Activated CD8-positive, alpha-beta memory T cell treated with anti-CD3 and anti-CD28 coated beads, Interleukin-2, amount 50 U/mL, for 24 hours (primary cell): ENCODE measurements around the gene CDK3.
"Not testable (repeated sequence)": the region's sequence is repeated elsewhere in the genome, so short reads cannot be mapped to it uniquely, and the experiment has no call there.

ENCODE experiments used
- DNase-seq: peaks from one replicate; pipeline ENCODE4 v3.0.0-alpha.2; 2020; ENCODE audit errors: extremely low read depth

Gene CDK3

GRCh38 chr17:76039121-76039520, 38.5 kb downstream of the CDK3 start:
- DNase-seq, result no peak

DNA sequence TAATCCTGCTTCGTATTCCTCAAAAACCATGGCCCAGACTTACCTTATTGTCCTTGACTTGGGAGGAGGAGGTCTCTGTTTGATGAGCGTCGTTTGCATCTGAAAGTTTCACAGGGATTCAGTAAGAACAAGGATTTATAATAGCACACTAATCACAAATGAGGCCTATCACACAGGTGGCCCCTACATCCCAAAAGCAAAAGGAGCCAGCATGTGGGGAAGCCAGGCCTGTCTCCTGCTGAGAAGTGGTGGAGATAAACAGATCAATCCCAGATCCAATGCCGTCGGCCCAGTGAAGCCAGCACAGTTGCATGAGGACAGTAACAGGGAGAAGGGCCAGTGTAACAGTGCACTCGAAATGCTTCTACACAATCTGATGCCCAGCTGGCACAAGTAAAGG, 39.7 kb downstream of the CDK3 start:
- no peak for DNase-seq

DNA sequence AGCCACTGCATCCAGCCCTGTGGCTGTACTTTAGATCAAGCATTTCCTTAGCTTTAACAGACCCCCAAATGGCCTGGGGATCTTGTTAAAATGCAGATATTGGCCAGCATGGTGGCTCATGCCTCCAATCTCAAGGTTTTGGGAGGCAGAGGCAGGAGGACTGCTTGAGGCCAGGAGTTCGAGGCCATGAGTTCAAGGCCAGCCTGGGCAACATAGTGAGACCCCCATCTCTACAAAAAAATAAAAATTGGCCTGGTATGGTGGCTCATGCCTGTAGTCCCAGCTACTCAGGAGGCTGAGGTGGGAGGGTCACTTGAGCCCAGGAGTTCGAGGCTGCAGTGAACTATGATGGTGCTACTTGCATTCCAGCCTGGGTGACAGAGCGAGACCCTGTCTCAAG, 42.2 kb downstream of the CDK3 start:
- not testable (repeated sequence) for DNase-seq

DNA sequence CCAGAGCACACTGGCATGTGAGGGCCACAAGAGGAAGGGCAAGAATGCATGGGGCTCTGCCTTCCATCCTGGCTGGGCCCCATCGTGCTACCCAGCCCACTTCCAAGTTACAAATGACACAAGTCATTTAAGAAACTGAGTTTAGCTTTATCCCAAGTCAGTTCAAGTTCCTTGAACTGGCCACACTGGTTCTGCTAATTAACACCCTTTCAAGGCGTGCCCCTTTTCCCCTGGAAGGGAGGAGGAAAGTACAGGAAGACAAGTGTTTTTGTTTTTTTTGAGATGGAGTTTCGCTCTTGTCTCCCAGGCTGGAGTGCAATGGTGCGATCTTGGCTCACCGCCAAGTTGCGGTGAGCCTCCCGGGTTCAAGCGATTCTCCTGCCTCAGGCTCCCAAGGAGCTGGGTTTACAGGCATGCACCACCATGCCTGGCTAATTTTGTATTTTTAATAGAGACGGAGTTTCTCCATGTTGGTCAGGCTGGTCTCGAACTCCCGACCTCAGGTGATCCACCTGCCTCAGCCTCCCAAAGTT, 43.9 kb downstream of the CDK3 start:
- DNase-seq, result not testable (repeated sequence)

DNA sequence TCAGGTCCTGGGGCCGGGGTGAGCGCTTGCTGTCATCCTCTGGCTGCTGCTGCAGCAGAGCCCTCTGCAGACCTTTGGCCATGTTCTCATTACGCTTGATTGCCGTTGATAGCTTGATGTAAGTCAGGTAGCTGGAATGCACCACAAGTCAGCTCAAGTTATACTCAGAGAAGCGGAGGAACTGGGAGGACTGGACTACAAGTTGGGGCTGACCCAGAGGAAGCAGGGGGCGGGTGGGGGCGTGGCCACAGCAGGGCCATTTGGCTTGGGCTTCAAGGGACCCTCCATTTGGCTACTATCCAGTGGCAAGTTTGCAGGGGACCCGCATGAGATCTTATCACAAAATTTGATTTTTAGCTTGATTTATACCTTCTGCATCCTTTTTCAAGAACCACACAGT, 45.4 kb downstream of the CDK3 start:
- DNase-seq, result no peak

- DNase-seq, result no peak
Observed at GRCh38 chr17:76048025-76048605, 47.5 kb downstream of the CDK3 start.

GRCh38 chr17:76048711-76049110, 48.1 kb downstream of the CDK3 start:
- DNase-seq, result no peak

- no peak for DNase-seq
Observed at GRCh38 chr17:76049239-76049638, 48.6 kb downstream of the CDK3 start.

DNA sequence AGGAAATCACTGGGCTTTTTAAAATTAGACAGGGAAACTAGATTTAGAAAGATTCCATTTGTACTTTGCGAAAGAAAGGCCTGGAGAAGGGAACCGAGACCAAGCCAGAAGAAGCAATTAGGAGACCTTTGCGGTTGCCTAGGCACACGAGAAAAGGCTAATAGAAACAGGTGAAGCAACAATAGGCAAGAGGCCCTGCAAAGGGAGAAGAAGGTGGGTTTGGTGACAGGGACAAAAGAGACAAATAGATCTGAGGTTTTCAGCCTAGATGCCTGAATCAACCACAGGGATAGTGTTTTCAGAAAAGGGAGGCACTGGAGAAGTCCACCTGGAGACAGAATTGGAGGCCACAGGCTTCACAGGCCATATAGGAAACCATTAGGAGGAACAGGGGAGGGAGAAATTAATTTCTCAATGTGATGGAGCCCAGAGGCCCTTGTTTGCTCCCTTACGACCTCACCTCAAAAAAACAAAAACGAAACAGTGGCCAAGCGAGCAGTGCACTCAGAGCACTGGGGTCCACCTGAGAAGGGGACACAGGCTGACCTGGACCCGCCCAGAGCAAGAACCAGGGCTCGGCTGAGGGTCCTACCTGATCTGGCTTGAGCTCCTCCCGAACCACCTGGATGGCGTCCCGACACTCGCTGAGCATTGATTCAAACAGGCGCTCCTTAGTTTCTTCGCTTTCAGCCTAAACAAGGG, 49.3 kb downstream of the CDK3 start:
- DNase-seq, result no peak

DNA sequence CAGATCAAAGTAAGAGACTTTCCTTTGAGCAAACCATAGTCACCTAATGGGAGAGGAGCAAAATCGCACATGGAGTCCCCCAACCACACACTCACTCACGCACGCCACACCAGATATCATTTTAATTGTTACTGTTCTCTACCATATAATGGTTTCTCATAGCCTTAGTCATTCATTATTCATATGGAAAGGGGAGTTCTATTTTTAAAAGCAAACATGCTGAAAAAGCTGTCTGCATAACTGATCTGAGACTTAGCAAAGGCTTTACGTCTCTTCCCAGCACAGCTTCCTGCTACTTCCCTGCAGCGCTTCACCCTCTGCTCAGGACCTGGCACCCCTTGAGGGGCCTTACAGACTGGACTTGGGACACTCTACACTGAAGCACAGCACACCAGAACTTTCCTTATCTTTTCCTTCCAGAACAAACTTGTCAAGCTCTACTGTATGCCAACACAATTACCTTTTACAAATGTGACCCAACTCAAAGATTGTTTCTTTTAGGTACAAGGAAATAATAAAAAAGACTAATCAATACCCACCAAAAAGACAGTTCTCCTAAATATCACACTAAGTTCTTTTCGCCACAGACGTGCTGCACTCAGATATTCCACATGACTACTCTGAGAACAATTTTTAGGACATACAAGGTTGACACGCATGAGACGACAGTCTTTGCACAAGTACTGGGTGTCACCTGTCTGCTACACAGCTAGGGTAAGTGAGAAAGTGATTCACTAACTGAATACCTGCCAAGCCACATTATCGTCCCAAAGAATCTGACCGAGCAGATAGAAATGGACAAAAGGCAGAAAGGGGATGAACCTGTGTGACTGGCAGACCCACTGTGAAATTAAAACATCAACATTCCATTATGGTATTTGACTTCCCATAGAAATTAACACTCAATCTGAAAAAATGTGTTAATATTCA, 50.1 kb downstream of the CDK3 start:
- no peak for DNase-seq

GRCh38 chr17:76051561-76051960, 50.9 kb downstream of the CDK3 start:
- DNase-seq, result no peak

DNA sequence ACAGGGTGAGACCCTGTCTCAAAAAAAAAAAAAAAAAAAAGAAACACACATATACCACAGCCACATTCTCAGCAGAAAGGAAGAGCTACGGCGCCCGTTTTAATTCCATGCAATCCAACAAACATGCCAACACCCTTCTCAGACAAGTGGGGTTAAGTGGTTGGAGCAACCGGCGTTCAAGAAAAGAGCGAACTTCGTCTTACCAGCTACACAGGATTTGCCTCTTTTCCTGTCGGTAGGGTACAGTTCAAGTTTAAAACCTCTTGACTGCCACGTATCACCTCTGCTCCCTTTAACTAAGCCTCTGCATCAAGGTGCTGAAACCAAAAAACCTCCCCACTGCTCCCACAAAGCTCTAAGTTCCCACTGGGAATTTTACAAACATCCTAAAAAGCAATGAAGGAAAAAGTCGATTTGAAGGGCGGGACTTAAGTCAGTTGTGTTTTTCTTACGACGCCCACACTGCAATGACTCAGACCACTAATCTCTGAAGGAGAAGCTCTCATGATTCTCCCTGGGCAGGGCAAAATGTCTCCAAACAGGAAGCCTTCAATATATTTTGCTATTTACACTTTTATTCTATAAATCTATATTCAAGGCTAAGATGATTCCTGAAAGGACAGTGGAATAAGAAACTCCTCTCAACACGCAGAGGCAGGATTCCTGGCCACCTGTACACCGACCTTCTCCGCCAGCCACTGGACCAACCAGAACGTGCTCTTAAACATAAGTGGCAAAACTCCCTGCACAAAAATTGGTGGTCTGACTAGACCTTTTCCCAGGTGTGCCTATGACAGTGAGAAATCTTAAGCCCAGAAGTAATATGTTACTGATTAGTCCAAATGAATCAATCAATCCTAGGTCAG, 52.8 kb downstream of the CDK3 start:
- DNase-seq, result no peak

DNA sequence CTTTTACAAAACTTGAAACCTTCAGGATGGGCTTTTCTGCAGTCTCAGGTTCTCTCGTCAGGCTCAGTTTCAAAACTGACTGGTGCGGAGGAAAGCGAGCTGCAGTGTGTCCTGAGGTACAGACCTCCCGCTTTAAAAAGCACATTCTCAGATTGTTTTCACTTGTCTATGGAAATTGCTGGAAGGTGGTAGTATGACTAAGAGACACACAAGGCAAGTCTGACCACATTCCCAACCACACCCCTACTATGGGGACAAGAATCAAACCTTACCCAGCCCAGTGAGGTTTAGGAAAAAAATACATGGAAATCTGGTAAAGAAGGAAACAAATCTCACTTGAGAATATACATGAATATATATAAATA, 53.4 kb downstream of the CDK3 start:
- DNase-seq, result no peak
